ENCODE results near the gene SIM1. TPM values are rescaled to one million over a fixed set of nuclear protein-coding genes. Genes with fewer than 3 reads are reported as not detected.

SIM1 gene
- total RNA-seq, 1 experiment from 2014 or later, result not detected

DNA sequence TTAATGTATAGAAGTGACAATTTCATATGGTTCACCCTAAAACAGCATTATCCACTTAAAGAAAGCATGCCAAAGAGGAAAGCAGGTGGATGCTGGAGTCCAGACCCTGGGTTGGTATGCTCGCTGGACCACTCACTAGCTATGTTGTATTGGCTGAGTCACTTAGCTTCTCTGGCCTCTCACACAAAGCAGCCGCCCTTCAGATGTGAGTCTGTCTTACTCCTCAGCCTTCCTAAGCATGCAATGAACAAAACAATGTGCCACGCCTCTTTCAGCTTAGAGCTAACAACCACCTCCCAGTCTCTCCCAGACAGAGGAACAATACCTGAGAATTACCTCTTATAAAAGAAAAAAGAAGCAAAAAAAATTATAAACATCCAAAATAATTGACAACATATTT, 29.4 kb downstream of the SIM1 start:
- H3K4me3 ChIP-seq (replicated peaks in 1 of 2; ENCODE audit: low read depth in 1 of 2, low read length in 2 of 2), result no peak overlapping the region
- H3K27ac ChIP-seq (ENCODE audit: low read depth, low read length), result no peak overlapping the region
- ATAC-seq (peak; percentile 61), DNase-seq (ENCODE audit: low read depth, low spot score) (peak; percentile 19)
- no peaks in the 10 kb centered on the region for H3K27me3 ChIP-seq (ENCODE audit: insufficient read depth, low read length)
- H3K4me2 ChIP-seq (ENCODE audit: low read length), result no peak overlapping the region
- ChIA-PET RAD21 (ENCODE audit: low non-redundant PET in 1 of 2, low total read pairs in 2 of 2, uncharacterized antibody in 2 of 2, unreplicated experiment in 2 of 2) (no interaction called here), CTCF (no interaction called here), POLR2A (no interaction called here)
- H4K20me1 ChIP-seq (ENCODE audit: insufficient read depth), result no peaks in the 10 kb centered on the region
- no peaks in the 10 kb centered on the region for H3K36me3 ChIP-seq (ENCODE audit: control insufficient read depth in 1 of 2, insufficient read depth in 2 of 2, low read length in 2 of 2)
- H3K9me3 ChIP-seq (ENCODE audit: control insufficient read depth in 1 of 2, insufficient read depth in 1 of 2, low read depth in 1 of 2, low read length in 2 of 2), result no peaks in the 10 kb centered on the region
- H3K9ac ChIP-seq (ENCODE audit: low read length), result no peak overlapping the region
- H3K4me1 ChIP-seq (ENCODE audit: control insufficient read depth in 1 of 2, insufficient read depth in 2 of 2, low read length in 2 of 2), result peaks cover 0 to 9% of the 10 kb centered on the region in 2 experiments; a peak in 1 of 4 replicates
- no peaks in the 10 kb centered on the region for H3K79me2 ChIP-seq (ENCODE audit: insufficient read depth, low read length)
- no peak for TF ChIP-seq SIN3A (IDR thresholded peaks at IDR 0.05; ENCODE audit: low read depth)
- TF ChIP-seq, protein P1, sequence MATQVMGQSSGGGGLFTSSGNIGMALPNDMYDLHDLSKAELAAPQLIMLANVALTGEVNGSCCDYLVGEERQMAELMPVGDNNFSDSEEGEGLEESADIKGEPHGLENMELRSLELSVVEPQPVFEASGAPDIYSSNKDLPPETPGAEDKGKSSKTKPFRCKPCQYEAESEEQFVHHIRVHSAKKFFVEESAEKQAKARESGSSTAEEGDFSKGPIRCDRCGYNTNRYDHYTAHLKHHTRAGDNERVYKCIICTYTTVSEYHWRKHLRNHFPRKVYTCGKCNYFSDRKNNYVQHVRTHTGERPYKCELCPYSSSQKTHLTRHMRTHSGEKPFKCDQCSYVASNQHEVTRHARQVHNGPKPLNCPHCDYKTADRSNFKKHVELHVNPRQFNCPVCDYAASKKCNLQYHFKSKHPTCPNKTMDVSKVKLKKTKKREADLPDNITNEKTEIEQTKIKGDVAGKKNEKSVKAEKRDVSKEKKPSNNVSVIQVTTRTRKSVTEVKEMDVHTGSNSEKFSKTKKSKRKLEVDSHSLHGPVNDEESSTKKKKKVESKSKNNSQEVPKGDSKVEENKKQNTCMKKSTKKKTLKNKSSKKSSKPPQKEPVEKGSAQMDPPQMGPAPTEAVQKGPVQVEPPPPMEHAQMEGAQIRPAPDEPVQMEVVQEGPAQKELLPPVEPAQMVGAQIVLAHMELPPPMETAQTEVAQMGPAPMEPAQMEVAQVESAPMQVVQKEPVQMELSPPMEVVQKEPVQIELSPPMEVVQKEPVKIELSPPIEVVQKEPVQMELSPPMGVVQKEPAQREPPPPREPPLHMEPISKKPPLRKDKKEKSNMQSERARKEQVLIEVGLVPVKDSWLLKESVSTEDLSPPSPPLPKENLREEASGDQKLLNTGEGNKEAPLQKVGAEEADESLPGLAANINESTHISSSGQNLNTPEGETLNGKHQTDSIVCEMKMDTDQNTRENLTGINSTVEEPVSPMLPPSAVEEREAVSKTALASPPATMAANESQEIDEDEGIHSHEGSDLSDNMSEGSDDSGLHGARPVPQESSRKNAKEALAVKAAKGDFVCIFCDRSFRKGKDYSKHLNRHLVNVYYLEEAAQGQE (IDR thresholded peaks at IDR 0.05; ENCODE audit: low read depth), result no peak
- no peaks in the 10 kb centered on the region for H3K9me2 ChIP-seq (ENCODE audit: insufficient read depth)
- no peak overlapping the region for H2AFZ ChIP-seq (ENCODE audit: low read depth, low read length, poor library complexity, severe bottlenecking)
- intact Hi-C loops (cut with micrococcal nuclease), result no loop called here
- no TSS peak for BruUV-seq (replicated peaks)

DNA sequence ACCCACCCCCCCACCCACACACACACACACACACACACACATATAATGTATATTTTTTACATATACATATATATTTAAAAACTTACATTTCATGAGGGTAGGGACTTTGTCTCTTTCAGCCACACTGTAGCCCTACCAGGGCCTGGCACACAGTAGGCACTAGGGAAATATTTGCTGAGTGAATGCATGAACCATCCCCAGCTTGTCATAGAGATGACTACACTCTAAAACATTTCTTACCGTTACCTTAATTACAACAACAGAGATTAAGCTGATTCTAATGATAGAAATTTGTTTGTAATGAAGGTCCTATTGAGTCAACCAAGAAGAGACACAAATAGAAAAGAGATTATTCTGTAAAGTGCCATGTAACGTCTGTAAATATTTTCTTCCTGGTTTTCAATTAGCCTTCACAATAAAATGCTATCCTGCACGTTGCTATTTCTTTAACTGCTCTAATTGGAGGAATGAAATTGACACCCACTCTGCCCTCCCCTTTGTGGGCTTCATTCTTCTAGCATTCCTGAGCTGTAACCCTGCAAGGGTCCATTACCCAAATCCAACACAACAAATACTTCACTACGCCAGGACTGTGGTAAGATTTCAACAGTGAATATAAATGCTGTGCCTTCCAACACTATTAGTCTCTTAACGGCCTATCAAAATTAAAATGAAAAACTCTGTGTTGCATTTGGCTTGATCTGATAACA, 30.8 kb downstream of the SIM1 start:
- Histone ChIP-seq H3K36me3 (ENCODE audit: control insufficient read depth in 1 of 2, insufficient read depth in 2 of 2, low read length in 2 of 2) (no peaks in the 10 kb centered on the region), H4K20me1 (ENCODE audit: insufficient read depth) (no peaks in the 10 kb centered on the region), H3K9me2 (ENCODE audit: insufficient read depth) (no peaks in the 10 kb centered on the region), H3K9ac (ENCODE audit: low read length) (no peak overlapping the region), H3K4me1 (ENCODE audit: control insufficient read depth in 1 of 2, insufficient read depth in 2 of 2, low read length in 2 of 2) (peaks cover 0 to 9% of the 10 kb centered on the region in 2 experiments; a peak in 1 of 4 replicates), H2AFZ (ENCODE audit: low read depth, low read length, poor library complexity, severe bottlenecking) (no peak overlapping the region), H3K27me3 (ENCODE audit: insufficient read depth, low read length) (no peaks in the 10 kb centered on the region), H3K4me3 (replicated peaks in 1 of 2; ENCODE audit: low read depth in 1 of 2, low read length in 2 of 2) (no peak overlapping the region), H3K79me2 (ENCODE audit: insufficient read depth, low read length) (no peaks in the 10 kb centered on the region), H3K4me2 (ENCODE audit: low read length) (no peak overlapping the region), H3K9me3 (ENCODE audit: control insufficient read depth in 1 of 2, insufficient read depth in 1 of 2, low read depth in 1 of 2, low read length in 2 of 2) (no peaks in the 10 kb centered on the region), H3K27ac (ENCODE audit: low read depth, low read length) (no peak overlapping the region)
- BruUV-seq (replicated peaks), result no TSS peak
- DNase-seq (ENCODE audit: low read depth, low spot score), result no peak
- intact Hi-C loops (cut with micrococcal nuclease), result no loop called here
- no peak for ATAC-seq
- CTCF ChIA-PET, result interaction anchor here (0.6 kb wide), 1 partner anchor 26 kb away, joined by 3 read pairs; no protein-coding TSS in a partner anchor
- RAD21 ChIA-PET (ENCODE audit: low non-redundant PET in 1 of 2, low total read pairs in 2 of 2, uncharacterized antibody in 2 of 2, unreplicated experiment in 2 of 2), result no interaction called here
- POLR2A ChIA-PET, result no interaction called here
- TF ChIP-seq CBX3 (IDR thresholded peaks at IDR 0.05; ENCODE audit: low read depth) (no peak), TCF7L2 (IDR thresholded peaks at IDR 0.05; ENCODE audit: borderline replicate concordance, extremely low read depth, insufficient read depth, insufficient read length) (no peak), JUND (IDR thresholded peaks at IDR 0.05) (no peak), CEBPB (IDR thresholded peaks at IDR 0.05; ENCODE audit: low read depth) (no peak), SP1 (IDR thresholded peaks at IDR 0.05; ENCODE audit: low read depth) (no peak), ELF1 (IDR thresholded peaks at IDR 0.05; ENCODE audit: borderline replicate concordance, low read depth) (no peak), SIN3A (IDR thresholded peaks at IDR 0.05; ENCODE audit: low read depth) (no peak)
- TF ChIP-seq, protein P2, sequence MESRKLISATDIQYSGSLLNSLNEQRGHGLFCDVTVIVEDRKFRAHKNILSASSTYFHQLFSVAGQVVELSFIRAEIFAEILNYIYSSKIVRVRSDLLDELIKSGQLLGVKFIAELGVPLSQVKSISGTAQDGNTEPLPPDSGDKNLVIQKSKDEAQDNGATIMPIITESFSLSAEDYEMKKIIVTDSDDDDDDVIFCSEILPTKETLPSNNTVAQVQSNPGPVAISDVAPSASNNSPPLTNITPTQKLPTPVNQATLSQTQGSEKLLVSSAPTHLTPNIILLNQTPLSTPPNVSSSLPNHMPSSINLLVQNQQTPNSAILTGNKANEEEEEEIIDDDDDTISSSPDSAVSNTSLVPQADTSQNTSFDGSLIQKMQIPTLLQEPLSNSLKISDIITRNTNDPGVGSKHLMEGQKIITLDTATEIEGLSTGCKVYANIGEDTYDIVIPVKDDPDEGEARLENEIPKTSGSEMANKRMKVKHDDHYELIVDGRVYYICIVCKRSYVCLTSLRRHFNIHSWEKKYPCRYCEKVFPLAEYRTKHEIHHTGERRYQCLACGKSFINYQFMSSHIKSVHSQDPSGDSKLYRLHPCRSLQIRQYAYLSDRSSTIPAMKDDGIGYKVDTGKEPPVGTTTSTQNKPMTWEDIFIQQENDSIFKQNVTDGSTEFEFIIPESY (IDR thresholded peaks at IDR 0.05; ENCODE audit: extremely low read depth, insufficient replicate concordance, low read length), result no peak
- TF ChIP-seq, protein P1 (IDR thresholded peaks at IDR 0.05; ENCODE audit: low read depth), result no peak
